T follicular helper cell (primary cell): ENCODE measurements around the gene AHI1.

Experiments used
- DNase-seq: peaks from one replicate; pipeline ENCODE4 v3.0.0-alpha.2; 2020; ENCODE audit warnings: low read depth

The AHI1 gene

DNA sequence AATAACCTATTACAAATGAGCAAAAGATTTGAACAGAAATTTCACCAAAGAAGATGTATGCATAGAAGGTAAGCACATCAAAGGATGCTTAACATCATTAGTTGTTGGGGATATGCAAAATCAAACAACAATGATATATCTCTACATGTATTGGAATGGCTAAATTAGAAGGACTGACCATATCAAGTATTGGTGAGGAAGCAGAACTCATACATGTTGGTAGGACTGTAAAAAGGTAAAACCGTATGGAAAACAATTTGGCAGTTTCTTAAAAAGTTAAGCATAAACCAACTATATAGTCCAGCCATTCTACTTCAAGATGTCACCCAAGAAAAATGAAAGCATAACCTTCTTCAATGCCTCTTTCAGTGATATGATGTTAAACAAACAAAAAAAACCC is 202.5 kb downstream of the AHI1 start:
- DNase-seq = no peak

DNA sequence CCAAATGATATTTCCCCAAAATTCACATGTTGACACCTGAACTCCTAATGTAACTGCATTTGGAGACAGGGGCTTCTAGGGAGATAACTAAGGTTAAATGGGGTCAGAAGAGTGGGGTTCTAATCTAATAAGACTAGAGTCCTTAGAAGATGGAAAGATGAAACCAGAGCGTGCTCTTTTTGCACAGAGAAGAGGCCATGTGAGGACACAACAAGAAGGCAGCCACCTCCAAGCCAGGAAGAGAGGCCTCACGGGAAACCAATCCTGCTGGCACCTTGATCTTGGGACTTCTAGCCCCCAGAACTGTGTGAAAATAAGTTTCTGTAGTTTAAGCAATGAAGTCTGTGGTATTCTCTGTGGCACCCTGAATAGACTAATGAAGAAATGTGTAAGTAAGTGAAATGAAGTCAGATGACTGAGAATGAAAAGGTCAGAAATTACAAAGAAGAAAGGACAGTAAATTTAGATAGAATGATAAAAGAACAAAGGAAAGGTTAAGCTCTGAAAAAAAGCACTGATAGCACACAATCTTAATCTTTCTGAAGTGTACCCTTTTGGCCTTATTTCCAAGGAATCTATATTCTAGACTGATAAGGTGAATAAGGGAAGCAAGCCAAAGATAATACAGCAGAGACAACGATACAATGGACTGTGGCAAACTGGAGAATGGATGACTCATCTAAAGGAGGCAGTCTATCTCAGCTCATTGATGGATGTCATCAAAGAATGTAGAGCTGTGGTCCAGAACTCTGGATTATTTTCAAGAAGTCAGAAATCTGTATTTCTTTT is 206.1 kb downstream of the AHI1 start:
- no peak for DNase-seq

DNA sequence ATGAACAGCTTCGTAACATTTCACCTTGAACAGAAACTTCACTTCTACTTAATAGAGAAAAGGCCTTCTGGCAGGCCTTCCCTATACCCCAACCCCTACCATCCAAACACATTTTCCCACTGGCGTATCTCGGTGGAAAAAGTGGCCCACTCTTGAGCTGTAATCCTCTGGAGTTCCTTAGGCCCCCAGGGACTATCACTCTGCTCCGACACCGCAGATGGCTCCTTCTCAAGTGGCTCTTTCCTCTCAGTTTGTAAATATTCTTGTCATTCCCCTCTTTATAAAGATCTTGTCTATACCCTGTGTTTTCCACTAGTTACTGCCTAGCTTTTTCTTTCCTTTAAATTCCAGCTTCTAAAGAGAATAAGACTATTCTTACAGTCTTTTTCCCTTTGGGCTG is 207.7 kb downstream of the AHI1 start:
- no peak for DNase-seq

DNA sequence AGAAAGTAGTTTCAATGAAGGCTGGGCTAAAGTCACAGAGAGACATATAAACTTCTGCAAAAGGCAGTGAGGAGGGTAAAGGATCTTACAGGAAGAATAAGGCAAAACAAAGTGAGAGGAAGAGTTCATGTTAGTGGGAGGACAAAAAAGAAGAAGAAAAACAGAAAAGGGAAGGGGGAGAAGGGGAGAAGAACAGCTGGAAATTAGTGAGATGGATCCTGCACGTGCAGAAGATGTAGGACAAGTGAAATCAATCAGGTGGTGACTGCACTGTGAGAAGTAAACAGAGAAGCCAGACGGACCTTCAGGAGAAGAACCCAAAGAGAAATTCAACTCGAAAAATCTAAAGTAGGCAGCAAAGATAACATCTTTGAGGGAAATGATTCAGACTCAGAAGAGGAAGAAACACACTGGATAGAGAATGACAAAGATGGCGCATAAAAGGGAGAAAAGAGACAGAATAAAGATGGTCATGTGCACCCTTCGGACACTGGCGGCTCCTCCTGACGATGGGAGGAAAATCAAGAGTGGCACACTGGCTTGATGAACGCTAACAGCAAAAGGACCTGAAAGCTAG is 210.5 kb downstream of the AHI1 start:
- DNase-seq = no peak

DNA sequence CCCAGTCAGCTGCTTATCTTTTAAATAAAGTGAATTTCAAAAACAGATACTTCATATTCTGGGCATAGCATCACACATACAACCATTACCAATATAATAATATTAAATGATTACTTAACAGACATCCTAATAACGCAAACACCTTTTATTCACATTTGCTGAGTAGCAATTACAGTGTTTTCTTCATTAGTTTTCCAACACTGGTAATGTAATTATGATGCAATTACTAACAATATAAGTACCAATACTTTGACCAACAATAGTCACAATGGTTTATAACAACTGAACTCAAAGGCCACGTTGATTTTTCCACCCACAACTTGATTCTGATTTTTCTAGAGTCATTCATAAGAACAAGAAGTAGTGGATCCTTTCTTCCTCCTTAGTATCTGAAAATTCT is 212.4 kb downstream of the AHI1 start:
- no peak for DNase-seq

DNA sequence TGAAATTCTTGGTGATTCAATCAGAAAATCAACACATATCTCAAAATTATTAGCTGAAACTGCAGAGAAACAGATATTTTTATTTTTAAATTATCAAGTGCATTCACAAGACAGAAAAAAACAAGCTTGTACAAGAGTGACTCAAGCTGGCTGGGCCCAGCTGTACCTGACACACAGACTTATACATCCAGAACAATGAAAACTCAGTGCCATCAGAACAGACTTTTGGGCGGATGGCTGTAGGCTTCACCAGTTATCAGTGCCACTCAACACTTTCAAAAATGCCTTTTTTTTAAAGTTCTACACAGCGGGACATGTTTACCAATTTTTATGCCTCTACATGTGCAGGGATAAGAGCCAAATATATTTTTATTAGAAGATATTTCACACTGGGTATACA is 213.6 kb downstream of the AHI1 start:
- no peak for DNase-seq

DNA sequence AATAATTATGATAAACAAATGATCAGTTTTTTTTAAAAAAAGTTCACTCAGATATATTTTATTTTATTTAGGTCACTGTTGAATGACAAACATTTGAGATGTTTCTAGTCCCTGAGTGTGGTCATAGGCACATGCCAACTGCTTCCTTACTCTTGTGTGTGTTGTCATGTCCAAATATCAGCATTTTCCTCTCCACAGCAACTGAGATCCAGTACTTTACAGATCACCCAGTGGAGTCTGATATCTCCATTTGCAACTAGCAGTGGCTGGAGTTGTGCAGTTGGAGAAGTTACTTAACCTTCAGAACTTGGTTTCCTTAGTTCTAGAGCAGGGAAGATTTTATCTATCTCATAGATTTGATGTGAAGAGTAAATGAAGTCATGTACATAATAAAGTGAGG is 215.1 kb downstream of the AHI1 start:
- no peak for DNase-seq

DNA sequence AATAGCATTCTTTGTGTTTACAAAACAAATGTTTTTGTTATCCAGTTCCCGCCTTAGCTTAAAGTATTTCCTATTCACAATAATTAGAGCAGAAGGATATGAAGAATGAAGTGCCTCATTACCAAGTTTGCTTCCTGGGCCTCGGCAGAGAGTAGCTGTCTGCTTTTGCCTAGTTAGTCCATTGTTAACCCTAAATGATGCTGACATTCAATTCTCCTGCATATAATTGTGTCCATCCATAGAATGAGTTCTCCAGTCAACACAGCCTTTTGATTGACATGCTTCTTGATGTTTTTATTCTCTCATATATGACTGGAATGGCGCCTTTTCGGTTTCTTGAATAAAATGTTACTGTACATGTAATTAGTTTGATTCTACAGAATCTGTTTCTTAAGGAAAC is 215.6 kb downstream of the AHI1 start:
- no peak for DNase-seq

DNA sequence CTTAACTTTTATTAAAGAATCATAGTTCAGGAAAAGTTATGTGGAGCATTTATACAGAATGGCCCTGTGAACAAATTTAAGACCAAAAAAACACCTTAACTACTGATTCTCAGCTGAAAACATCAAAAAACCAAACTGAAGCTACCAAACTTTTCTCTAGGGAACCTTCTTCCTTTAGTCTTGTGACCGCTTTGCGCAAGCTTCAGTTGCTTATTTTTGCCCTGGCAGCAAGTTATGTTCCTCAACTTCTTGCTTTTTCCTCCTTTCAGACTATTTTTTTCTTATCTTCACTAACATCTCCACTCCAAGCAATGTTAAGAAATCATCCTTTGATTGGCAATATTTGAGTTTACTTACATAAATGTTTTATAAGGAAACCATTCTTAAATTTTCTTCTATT is 216.3 kb downstream of the AHI1 start:
- no peak for DNase-seq

DNA sequence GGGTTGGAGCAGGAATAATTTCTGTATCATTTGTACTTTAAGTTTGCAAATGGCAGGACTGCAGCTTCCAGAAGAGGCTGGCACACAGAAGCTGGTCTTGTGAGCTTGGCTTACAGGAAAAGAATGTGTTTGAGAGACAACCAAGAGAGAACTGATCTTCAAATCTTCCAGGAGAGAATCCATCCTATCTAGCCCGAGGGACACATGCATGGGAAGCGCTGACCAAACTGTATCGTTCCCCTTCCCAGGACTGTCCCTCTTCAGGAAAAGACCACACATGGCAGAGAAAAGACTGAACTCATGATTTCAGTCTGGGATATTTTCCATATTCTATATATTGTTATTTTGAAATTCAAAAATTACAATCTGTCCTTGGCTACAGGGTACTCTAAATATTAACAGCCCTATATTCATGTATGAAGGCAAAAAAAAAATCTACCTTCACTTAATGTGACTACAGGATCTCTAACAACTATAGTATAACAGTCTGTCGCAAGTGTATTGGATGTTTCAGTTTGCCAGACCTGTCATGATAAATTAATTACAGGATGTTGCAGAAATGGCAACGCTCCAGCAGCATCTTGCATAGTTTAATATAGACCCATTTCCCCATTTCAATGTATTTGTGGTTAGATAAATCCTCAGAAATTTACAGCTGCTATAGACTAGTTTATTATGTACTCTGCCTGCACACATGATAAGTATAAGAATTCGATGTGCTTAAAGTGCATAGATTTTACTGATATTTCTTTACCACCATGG is 217.0 kb downstream of the AHI1 start:
- DNase-seq = no peak

DNA sequence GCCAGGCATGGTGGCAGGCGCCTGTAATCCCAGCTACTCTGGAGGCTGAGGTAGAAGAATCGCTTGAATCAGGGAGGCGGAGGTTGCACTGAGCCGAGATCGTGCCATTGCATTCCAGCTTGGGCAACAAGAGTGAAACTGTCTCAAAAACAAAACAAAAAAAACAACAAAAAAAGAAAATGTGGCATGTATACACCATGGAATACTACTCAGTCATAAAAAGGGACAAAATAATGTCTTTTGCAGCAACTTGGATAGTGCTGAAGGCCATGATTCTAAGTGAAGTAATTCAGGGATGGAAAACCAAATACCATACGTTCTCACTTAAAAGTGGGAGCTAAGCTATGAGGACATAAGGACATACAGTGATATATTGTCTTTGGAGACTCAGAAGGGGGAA is 220.1 kb downstream of the AHI1 start:
- DNase-seq = no peak

DNA sequence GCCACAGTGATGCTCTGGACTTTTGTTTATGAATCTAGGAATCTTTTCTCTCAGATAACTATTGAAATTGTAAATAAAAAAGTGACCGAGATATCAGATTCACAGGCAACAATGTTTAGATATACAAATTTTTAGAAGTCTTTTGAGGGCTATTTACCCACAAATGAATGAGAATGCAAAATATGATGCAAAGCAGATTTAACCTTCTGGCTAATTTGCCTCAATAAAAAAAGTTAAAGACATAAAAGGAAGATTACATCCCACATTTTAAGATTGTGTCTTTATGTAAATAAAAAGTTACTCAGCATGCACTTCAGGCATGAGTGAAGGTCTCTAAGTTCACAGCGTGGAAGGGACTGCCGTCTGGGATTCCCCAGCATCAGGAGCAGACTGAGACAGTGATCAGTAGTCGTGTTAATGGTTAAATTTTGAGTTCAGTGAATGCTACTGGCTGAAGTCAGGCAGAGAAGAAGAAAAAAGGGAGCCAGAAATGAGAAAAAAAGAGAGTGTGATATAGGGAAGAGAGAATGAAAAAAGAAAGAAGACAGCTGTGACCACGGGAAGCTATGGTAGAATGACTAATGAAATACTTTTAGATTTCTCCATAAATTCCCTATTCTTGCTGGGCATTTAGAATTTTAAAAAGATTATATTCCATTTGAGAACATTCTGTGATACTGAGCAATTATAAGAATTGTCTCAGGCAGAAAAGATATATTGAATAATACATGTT is 222.8 kb downstream of the AHI1 start:
- DNase-seq = no peak

DNA sequence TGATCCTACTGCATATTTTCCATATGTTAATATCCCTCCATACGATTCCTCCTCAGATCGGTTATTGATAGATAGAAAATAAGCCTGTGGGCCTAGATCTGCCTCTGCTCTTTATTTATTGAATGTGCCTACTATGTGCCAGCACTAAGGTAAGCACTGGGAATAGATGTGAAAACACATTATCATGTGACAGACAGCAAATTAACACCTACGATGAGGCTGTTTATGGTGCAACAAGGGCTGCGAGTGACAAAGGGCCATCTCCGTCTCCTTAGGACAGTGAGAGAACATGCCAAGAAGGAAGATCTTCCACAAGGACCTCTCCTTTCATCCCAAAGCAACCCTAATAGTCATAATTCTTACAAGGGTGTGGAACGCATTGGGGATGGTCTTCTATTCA is 225.9 kb downstream of the AHI1 start:
- DNase-seq = no peak

DNA sequence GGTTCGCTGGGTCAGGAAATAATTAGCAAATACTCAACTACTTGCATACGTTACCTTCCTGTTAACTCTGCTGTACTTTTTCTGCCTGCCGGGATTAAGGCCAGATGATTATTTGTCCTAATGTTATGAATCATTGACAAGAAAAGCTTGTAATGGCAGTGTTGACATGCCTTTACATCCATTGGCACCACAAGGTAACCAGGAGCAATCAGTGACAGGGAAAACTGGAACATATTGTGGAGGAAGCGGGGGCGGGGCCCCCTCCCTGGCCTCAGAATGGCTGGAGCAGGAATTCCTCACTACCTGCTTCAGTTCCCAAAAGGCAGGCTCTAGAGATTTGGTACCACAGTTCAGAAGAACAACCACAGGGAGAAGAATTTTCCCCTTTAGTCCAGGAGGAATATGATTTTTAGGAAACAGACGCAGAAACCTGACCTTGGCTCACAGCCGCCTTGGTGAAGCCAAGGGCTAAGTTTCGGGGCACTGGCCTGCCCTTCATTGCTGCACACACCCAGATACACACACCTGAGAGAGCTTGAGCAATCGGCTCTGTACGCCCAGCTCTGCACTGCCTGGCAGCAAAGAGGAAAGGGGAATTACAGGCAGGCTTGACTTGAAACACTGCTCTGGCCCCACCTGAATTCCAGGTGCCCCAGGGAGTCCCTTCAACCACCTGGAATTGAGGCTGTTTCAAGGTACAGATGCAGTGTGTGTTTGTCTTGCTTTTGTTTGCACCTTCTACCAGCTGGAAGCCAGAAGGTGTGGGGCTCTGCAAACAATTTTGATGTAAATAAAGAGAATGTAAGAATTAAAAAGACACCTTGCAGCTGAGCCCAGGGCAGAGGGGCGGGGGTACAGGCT is 226.6 kb downstream of the AHI1 start:
- DNase-seq = no peak

DNA sequence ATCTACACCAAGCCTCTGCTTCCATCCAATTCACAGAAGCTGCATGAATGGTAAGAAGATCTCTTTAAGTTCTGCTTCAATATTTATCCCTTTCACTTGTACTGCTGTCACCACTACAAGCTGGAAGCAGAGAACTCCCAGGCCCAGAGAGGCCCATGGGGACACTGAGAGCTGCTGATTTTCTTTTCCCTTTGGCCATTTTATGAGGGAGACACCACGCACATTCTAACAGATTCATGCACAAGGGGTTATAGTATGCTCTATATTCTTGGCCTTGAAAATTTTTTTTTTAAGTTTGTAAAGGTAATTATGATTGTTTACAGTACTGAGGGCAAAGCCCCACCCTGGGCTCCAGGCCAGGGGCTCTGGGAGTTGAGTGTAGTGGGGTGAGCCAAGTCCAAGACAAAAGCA is 228.1 kb downstream of the AHI1 start:
- DNase-seq = no peak

DNA sequence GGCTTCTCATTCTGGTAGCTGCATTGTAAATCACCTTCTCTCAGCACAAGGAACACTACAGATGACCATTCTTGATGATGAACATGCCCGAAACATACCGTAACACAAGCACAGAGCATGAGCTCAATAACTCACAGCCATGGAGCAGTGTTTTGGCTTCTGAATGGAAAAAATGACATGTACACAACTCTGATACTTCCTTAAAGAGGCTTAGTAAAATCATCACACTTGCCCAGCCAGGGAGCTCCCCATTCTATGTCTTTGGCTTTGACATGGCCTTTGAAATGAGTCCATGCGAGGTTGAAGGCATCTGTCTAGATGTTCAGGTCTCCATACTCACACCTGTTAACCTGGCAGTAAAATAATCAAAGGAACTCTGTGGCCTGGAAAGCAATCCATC is 228.8 kb downstream of the AHI1 start:
- DNase-seq = no peak

DNA sequence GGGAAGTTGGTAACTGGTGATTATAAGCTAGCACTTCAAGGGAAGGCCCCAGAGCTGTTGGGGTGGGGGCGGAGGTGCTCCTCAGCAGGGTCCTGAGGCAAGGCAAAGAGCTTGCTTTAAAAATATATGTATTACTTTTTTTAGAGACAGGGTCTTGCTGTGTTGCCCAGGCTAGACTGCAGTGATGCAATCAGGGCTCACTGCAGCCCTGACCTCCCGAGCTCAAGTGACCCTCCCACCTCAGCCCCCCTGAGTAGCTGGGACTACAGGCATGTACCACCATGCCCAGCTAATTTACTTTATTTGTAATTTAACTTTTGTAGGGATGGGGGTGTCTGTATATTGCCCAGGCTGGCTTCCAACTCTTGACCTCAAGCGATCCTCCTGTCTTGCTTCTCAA is 229.3 kb downstream of the AHI1 start:
- DNase-seq = no peak

DNA sequence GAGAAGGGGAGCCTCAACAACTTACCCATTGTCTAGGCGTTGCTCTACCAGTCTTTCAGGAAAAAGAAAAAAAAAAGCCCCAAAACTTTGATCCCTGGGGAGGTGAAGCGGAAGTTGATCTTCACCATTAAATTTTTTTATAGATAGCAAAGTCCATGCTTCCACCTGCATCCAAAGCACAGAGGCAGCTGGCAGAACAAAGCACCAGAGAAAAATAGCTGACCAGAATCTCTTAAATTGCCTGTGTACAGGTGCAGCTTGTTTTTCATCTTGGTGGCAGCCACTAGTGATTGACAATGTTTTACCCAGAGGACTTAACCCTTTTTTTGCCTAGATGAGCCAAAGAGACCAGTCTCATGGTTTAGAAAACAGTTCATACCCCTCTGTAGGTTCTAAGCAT is 230.5 kb downstream of the AHI1 start:
- no peak for DNase-seq

DNA sequence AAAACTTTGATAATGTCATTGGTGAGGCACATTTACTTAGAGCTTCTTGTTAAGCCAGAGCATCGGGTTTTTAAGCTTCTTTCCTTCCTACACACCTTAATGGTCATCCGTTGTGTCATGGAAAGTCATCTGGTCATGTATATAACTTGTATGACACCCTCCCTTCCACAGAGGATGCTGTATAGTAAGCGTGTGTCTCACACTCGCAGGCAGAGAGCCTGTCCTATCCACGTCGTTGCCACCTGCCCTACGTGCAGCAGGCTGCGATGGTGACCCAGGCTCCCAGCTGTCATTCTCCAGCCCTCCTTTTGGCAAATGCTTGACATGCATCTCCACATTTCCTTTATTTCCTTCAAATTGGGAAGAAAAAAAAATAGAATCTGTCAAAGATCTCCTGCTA is 230.9 kb downstream of the AHI1 start:
- no peak for DNase-seq

DNA sequence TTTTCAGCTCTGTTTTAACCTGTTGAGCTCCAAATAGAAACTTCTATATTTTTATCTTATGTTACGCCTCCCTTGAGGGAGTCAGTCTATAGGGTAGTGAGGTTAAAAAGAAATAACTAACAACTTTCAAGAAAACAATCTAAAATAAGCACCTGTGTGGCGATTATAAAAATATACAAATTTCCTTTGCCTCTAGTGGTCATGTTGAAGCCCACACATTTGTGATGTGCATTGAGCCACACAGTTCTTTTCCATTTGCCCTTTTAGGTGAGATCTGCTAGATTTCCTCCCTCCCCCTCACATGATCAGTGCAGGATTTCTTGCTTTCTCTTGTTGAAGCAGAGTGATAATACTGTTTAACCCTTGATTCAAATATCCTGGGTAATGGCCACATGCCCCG is 232.3 kb downstream of the AHI1 start:
- DNase-seq = no peak

DNA sequence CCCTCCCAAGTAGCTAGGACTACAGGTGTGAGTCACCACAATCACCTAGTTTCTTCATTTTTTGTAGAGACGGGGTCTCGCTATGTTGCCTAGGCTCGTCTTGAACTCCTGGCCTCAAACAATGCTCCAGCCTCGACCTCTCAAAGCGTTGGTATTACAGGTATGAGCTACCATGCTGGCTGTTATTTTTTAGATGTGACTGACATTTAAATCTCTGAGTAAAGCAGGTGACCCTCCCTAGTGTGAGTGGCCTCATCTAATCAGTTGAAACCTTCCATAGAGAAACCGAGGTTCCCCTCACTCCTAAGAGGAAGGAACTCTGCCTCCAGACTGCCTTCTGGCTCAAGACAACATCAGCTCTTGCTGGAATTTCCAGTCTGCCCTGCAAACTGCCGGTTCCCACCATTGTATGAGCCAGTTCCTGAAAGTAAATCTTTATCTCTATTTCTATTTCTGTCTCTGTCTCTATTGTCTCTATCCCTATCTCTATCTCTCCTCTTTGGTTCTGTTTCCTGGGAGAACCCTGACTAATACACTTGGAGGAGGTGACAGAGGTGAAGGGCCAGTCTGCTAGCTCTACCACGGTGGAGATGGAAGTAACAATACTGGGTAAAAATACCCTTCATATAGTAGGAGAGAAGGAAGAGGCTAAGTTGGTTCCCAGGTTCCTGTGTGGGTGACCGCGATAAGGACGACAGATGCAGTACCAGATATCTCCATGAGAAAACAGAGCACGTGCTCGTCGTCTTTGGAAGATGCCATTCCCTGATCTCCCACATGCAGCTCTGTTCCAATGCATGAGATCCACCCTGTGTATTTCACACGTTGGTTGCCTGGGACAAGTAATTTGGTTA is 235.4 kb downstream of the AHI1 start:
- DNase-seq = no peak
